ENCODE data around the gene CYP26B1.

Gene CYP26B1

DNA sequence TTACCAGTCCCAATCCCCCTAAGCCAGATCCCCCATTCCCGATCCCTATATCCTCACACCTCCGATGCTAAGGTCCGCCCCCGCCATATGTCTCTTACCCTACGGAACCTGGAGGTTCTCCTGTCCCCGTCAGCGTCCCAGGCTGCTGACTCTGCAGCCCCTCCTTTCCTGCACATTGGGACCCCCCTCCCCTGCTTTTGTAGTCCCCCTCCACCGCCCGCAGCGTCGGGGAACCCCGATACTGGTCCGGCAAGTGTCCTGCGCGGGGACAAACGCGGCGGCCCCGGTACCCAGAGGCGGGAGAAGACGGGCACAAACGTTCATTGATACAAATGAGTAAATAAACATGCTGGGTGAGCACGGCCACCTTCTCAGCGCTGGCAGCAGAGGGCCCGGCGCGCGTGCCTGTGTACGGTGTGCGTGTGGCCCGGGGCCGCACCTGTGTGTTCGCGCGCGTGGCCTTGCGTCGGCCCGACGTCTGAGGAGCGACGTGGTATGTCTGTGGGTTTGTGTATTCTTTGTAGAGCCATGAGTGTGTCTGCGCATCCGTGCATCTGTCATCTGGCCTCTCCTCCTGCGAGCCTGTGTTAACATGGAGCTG, 2.0 kb upstream of the CYP26B1 start:
- TF ChIP-seq GATA2 (IDR thresholded peaks at IDR 0.05; ENCODE audit: low read depth, low read length) (no peak), GATA3 (IDR thresholded peaks at IDR 0.05; ENCODE audit: low read depth, low read length) (no peak)

DNA sequence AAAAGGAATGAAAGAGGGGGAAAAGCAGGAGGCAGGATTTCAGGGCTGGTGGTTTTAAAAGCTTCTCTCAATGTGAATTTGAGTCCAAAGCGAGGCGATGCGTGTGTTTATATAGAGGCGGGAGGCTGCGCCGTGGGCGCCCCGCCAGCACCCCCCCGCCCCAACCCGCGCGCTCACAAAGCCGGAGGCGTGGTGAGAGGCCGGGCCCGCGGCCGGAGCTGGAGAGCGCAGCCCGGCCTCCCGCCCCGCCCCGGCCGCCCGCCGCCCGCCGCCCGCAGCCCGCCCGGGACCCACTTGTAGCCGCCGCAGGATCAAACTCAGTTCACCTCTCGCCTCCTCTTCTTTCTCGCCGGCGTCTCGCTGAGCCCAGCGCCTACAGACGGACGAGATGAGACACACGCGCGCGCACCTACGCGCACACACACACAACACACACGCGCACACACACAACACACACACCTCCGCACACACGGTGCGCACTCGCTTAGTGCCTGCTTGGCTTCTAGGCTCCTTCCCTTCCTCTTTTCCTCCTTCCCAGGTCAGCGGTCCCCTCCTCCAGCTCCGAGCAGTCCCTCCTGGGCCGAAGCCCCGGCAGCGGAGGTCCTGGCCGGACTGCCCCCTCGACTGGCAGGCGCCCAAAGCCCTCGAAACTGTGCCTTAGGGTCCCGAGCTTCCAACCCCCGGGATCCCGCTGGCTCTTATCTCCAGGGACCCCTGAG, 1.3 kb upstream of the CYP26B1 start:
- TF ChIP-seq GATA2 (IDR thresholded peaks at IDR 0.05; ENCODE audit: low read depth, low read length) (no peak), GATA3 (IDR thresholded peaks at IDR 0.05; ENCODE audit: low read depth, low read length) (no peak)

DNA sequence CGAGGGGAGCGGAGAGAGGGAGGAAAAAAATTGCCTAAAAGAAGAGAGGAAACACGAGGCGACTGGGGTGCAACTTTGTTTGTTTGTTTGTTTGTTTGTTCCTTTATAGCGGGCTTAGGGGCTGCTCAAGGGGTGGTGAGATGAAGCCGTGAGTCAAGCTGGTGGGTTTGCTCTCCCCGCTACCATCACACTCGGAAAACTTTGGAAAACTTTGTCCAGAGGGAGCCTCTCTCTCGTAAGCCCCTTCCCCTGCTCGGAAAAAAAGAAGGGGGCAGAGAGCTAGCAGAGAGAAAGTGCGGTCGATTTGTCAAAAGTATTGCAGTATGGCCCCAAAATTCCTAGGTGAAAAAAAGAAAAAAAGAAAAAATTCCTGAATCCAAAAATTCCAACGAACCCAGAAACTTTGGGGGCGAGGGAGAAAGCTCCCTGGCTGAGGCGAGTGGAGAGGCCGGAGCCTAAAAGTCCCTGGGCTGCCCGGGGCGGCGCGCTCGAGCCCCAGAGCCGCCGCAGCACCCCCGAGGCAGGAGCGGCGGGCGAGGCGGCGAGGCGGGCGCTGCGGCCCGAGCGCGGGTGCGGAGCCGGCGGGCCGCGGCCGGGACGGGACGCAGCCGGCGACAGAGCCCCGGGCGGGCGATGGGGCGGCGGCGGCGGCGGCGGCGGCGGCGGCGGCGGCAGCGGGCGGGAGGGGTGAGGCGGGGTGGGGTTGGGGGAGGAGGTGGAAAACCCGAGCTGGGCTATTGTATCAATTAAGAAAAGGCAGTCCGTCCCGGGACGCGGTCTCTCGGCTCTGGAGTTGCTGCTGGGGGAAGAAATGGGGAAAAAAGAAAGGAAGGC, 558 bp upstream of the CYP26B1 start:
- no peak for TF ChIP-seq GATA3 (IDR thresholded peaks at IDR 0.05; ENCODE audit: low read depth, low read length)
- TF ChIP-seq GATA2 (IDR thresholded peaks at IDR 0.05; ENCODE audit: low read depth, low read length) = no peak

DNA sequence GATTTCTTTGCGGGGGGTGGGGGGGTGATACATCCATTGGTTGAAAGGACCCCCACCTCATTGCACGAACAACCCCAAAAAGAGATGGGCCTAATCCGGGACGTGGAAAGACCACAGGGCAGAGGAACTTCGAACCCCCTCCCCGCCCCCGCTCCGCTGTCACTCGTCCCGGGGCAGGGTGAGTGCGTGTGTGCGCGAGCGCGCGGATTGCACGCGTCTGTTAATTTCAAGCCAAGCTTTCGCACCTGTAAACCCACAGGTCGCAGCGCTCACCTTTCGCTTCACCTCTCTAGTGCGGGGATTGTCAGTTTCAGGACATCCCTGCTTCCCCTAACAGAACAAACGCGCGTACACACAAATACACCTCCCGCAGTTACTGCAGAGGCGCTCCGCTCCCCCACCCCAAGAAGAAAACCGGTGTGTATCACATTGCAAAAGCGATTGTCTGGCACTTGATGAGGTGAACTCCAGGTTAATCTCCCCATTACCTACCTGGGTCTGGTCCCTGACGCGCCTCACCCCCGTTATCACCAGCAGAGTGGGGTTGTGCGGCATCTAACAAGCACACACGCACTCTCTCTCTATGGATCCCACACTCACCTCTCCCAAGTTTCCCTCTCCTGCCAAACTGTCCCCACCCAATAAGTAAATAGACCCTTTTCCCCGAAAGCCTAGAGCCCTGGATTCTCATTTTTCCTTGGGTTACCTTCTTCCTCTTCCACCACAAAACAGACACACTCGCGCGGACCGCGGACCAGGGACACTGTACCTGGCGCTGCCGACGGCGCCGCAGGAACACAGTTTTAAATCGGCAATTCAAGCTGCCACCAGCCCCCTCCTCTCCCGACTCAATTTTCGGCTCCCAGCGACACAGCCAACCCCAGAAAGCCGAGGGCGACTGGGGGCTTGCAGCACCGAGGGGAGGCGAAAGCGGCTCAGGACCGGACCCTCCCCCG, 1.0 kb downstream of the CYP26B1 start:
- TF ChIP-seq GATA3 (IDR thresholded peaks at IDR 0.05; ENCODE audit: low read depth, low read length) (no peak), GATA2 (IDR thresholded peaks at IDR 0.05; ENCODE audit: low read depth, low read length) (no peak)

DNA sequence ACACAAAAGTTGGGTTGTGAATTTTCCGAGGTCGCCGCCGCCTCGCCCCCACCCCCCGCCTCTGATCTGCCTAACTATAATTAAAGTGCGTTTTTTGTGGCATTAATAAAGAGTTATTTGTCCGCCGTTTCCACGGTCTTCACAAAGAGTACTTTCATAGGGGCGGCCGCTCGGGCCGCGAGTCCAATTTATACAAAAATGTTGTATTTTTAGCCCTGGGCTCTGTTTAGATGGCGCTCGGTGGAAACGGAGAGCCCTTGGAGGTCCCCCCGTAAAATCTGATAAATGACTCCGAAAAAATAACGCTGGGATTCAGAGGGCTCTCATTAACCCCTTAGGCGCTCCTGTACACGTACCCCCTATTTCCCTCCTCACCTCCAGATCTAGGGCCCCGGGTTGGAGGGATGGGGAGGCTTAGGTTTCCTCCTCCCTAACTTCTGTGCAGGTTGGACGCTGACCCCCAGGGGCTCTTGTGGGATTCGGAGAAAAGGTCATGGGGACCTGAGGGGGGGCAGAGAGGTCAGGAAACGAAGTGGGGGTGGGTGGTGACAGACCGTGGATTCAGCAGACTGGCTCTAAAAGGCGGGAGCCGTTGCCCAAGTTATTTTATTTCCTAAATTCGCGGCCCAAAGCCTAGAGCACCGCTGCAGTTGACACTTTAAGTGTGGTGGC, 1.9 kb downstream of the CYP26B1 start:
- TF ChIP-seq GATA3 (IDR thresholded peaks at IDR 0.05; ENCODE audit: low read depth, low read length) = no peak
- TF ChIP-seq GATA2 (IDR thresholded peaks at IDR 0.05; ENCODE audit: low read depth, low read length) = no peak

DNA sequence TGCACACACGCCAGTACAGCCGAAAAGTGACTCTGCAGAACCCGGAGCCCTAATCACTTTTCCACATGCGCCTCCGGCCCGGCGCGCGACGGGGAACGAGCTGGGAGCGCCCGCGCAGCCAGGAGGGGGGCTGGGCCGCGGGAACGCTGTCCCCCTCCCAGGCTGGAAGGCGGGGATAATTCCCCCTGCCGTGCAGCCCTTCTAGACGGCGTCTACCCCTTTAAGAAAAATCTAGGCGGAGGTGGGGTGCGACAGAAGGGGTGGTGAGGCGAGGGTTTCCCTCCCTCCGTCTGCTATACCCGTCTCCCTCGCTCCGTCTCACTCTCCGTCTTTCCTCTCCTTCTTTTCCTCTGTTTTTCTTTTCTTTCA, 2.4 kb downstream of the CYP26B1 start:
- TF ChIP-seq GATA3 (IDR thresholded peaks at IDR 0.05; ENCODE audit: low read depth, low read length) (no peak), GATA2 (IDR thresholded peaks at IDR 0.05; ENCODE audit: low read depth, low read length) (no peak)

DNA sequence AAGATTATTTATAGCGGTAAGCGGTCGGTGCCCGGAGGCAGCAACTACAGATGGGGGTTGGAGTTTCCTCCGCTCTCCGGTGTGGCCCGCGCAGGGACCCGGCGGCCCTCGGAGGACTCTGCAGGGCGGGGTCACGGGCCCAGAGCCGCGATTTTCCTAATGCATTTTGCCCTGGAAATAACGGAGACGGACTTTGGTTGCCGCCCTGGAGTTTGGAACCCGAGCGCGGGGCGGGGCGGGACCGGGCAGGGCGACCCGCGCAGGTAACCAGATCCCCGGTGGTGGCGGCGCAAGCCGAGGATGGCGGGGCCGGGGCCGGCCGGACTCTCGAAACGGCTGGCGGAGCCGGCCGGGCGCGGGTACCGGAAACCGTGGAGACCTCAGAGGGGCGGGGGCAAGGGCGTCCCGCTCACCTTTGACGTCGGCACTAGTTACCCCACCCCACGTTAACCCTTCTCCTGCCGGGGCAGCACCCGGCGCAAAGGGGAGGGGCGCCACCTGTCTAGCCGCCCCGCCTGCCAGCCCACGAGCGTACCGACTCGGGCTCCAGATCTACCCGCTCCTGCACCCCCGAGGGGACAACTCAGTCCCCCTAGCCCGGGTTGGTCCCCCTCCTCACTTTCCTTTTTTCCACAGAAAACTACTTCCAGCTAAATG, 2.9 kb downstream of the CYP26B1 start:
- TF ChIP-seq GATA2 (IDR thresholded peaks at IDR 0.05; ENCODE audit: low read depth, low read length) (no peak), GATA3 (IDR thresholded peaks at IDR 0.05; ENCODE audit: low read depth, low read length) (no peak)

DNA sequence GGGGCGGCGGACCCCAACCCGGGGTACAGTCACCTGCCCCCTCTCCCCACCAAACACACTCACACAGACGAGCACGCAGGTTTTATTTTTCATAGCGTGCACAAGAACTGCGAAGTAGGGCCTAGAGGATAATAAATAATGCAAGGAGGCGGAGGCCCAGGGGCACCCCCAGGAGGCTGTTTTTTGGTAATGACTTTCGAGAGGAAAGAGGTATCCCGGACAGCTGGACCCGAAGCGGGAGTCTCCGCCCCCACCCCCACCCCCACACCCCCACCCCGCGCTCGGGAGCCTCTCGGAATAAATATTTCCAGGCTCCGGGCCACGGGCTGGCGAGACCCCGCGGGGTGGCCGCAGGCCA, 3.4 kb downstream of the CYP26B1 start:
- no peak for TF ChIP-seq GATA2 (IDR thresholded peaks at IDR 0.05; ENCODE audit: low read depth, low read length)

DNA sequence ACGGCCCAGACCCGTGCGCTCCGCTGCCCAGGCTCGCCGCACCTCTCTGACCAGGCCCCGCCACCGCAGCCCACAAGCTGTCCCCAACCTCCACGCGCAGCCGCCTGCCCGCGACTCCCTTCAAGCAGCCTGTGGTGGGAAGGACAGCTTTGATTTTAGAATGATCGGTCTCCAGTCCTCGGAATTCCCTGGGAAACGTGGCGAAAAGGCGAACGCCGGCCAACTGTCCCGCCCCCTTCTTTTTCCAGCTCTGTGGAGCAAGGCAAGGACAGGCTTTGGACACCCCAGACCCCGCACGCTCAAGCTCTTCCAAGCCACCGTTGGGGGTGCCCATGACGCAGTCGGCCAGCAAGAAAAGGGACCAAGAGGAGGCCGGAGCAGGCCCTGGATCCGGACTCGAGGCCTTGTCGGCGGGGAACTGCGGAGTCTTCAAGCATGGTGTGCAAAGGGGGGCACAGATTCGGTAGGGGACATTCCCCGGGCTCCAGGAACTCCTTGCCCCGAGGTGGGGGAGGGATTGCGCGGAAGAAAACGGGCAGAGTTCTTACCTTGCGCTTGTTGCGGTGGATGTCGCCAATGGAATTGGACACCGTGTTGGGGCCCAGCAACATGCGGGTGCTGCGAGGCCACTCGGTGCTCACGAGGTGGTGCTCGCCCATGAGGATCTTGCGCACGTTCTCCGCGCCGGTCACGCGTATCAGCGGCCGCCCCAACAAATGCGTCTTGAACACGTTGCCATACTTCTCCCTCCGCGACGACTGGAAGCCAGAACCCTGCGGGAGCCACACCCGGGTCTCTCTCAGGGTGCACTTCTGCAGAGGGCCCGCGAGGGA, 4.0 kb downstream of the CYP26B1 start:
- TF ChIP-seq GATA2 (IDR thresholded peaks at IDR 0.05; ENCODE audit: low read depth, low read length) (no peak), GATA3 (IDR thresholded peaks at IDR 0.05; ENCODE audit: low read depth, low read length) (no peak)

DNA sequence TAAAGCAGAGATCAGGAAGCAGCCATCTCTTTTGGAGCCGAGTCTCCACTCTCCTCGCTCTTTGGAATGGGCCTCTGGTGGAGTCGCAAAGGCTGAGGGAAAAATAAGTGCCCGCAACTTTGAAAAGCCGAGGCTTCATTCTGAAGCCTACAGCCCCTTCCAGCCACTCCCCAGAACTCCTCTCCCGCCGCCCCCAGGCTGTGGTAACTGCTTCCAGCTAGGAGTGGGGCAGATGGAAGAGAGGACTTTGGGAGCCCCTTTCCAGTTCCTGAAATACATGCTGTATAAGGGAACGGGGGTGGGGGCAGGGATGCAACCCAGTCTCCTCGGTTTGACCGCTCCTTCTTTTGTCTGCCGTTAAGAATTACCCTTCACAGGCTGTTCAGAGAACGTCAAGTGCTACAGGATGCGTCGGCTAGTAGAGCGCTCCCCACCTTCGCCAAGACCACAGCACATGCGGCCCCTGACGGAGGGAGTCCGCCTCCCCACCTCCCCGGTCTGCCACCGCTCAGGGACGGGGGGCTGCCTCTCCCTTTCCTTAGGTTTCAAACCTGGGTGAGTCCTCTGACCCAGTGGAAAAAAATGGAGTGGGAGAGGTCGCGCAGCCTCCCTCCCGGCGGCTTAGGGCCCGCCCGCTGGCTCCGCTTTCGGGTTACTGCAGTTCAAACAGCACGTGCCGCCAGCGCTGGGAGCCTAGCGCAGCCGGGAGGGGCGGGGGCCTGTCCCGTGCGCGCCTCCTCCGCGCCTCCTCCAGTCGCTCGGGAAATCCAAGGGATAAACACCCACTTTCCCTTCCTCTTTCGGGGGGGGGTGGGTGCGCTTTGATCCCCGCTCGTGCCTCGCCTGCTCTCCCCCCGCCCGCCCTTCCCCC, 4.9 kb downstream of the CYP26B1 start:
- no peak for TF ChIP-seq GATA3 (IDR thresholded peaks at IDR 0.05; ENCODE audit: low read depth, low read length)
- TF ChIP-seq GATA2 (IDR thresholded peaks at IDR 0.05; ENCODE audit: low read depth, low read length) = no peak

DNA sequence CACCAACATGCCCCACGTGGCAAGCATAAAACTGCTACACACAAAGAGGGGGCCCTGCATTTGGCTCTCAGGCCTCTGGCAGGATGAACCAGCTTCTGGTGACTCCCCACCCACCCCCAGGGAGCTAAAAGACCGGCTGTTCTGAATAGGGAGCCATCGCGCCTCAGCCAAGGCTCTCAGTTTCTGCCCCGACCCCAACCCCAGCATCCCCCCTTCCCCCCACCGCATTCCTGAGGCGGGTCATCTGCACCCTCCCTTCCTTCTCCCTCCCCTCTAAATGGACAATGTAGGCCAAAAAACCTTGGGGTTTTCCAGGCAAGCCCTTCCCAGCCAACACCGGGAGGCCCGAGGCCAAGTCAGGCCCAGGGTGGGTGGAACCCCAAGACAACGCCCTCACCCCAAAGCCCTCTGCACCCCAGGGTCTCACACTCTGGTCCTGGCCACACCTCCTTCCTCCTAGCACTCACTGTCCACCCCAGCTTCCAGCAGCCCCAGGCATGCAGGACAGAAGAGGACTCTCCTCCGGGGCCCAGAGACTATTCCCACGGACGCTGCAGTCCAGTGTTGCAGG, 5.7 kb downstream of the CYP26B1 start:
- TF ChIP-seq GATA2 (IDR thresholded peaks at IDR 0.05; ENCODE audit: low read depth, low read length) (no peak), GATA3 (IDR thresholded peaks at IDR 0.05; ENCODE audit: low read depth, low read length) (no peak)
